Putamen (tissue), 1 donor: ENCODE measurements around the gene MECP2.

Experiments used
- DNase-seq: peaks from one replicate; pipeline ENCODE4 v3.0.0-alpha.2; 2016; ENCODE audit warnings: low spot score

The MECP2 gene

GRCh38 chrX:154061801-154062200, 35.7 kb downstream of the MECP2 start:
- no peak for DNase-seq

GRCh38 chrX:154059729-154060245, 37.7 kb downstream of the MECP2 start:
- no peak for DNase-seq

GRCh38 chrX:154059231-154059630, 38.3 kb downstream of the MECP2 start:
- no peak for DNase-seq

- no peak for DNase-seq
Observed at GRCh38 chrX:154058214-154058997, 39.1 kb downstream of the MECP2 start.

- DNase-seq = no peak
Observed at GRCh38 chrX:154057791-154058190, 39.7 kb downstream of the MECP2 start.

DNA sequence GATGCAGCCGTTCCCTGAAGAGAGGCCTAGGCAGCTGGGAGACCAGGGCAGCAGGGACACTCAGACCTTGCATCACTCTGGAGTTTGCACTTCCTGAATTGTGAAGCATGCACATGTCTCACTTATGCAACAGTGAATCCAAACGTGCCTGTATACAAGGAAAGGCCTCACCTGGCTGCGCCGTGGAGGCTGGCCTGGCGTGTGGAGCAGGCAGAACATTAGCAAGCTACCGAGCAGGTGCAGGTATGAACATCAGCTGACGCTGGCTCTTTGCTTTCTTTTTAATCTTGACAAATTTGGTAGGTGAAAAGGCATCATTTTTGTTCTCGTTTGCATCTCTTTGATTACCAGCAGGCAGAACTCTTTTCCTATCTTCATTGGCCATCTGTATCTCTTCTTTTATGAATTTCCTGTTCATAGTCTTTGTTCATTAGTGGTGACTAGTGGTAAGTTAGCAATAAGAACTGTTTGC, 40.7 kb downstream of the MECP2 start:
- DNase-seq = no peak

GRCh38 chrX:154051201-154051810, 46.2 kb downstream of the MECP2 start:
- DNase-seq = peak; percentile 39

- DNase-seq = no peak
Observed at GRCh38 chrX:154050113-154050495, 47.4 kb downstream of the MECP2 start.

GRCh38 chrX:154049209-154050112, 48.1 kb downstream of the MECP2 start:
- DNase-seq = no peak

GRCh38 chrX:154048398-154048797, 49.1 kb downstream of the MECP2 start:
- no peak for DNase-seq

- no peak for DNase-seq
Observed at GRCh38 chrX:154046940-154047610, 50.4 kb downstream of the MECP2 start.

- no peak for DNase-seq
Observed at GRCh38 chrX:154046031-154046781, 51.3 kb downstream of the MECP2 start.

GRCh38 chrX:154044091-154044490, 53.4 kb downstream of the MECP2 start:
- DNase-seq = no peak

GRCh38 chrX:154043003-154043763, 54.3 kb downstream of the MECP2 start:
- DNase-seq = no peak

- no peak for DNase-seq
Observed at GRCh38 chrX:154040863-154041262, 56.7 kb downstream of the MECP2 start.

GRCh38 chrX:154040307-154040756, 57.2 kb downstream of the MECP2 start:
- DNase-seq = no peak

- DNase-seq = no peak
Observed at GRCh38 chrX:154039577-154039976, 57.9 kb downstream of the MECP2 start.

DNA sequence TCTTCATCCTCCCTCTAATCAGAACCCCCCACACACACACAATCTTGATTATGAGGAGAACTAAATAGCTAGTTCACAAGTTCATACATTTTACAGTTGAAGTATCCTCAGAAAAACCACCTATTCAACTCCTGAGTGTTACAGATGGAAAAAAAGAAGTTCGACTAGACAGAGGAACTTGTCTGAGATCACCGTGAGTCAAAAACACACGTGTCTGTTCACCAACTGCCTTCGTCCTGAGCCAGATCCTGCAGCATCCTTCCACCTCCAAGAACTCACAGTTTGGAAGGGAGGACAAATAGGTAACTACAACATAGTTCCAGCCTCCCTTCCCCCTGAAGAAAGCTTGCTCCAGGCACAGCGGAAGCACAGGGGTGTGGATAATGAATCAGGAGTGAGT, 58.9 kb downstream of the MECP2 start:
- no peak for DNase-seq

- no peak for DNase-seq
Observed at GRCh38 chrX:154037754-154038153, 59.8 kb downstream of the MECP2 start.

DNA sequence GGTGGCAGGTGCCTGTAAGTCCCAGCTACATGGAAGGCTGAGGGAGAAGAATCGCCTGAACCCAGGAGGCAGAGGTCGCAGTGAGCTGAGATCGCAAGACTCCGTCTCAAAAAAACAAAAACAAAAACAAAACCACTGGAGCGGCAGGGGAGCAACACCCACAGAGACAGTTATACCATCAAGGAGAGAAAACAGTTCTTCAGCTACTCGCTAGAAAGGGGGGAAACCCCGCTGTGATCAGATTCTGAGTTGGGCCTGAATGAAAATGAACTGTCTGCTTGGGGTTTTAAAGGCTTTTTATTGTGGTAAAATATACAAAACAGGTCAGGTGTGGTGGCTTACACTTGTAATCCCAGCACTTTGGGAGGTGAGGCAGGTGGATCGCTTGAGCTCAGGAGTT, 61.0 kb downstream of the MECP2 start:
- DNase-seq = no peak
